IPS-20b (cell line): ENCODE results near the gene DRG2.

Source experiments
- H3K27ac ChIP-seq: one replicate; pipeline ENCODE4 v1.5.1; 2013; ENCODE audit warnings: low read length
- H3K27me3 ChIP-seq: 2 replicates; pipeline ENCODE4 v1.6.1; 2013; ENCODE audit warnings: mild to moderate bottlenecking, low read length, inconsistent platforms; ENCODE audit not compliant: insufficient read depth
- H3K36me3 ChIP-seq: 2 replicates; pipeline ENCODE4 v1.6.1; 2013; ENCODE audit warnings: low read depth, mild to moderate bottlenecking, inconsistent platforms, low read length, moderate library complexity; ENCODE audit not compliant: insufficient read depth
- H3K4me1 ChIP-seq: 2 replicates; pipeline ENCODE4 v1.6.1; 2013; ENCODE audit warnings: mild to moderate bottlenecking, control low read depth, inconsistent platforms, low read length, moderate library complexity; ENCODE audit not compliant: insufficient read depth
- H3K4me3 ChIP-seq: 2 replicates; pipeline ENCODE4 v1.5.1; 2013; ENCODE audit warnings: mild to moderate bottlenecking, low read length, inconsistent platforms
- H3K9ac ChIP-seq: 2 replicates; pipeline ENCODE4 v1.6.1; 2013; ENCODE audit warnings: low read depth, mild to moderate bottlenecking, inconsistent platforms, low read length, moderate library complexity
- H3K9me3 ChIP-seq: 2 replicates; pipeline ENCODE4 v1.6.1; 2013; ENCODE audit warnings: mild to moderate bottlenecking, low read depth, low read length, inconsistent platforms; ENCODE audit not compliant: insufficient read depth

The DRG2 gene

DNA sequence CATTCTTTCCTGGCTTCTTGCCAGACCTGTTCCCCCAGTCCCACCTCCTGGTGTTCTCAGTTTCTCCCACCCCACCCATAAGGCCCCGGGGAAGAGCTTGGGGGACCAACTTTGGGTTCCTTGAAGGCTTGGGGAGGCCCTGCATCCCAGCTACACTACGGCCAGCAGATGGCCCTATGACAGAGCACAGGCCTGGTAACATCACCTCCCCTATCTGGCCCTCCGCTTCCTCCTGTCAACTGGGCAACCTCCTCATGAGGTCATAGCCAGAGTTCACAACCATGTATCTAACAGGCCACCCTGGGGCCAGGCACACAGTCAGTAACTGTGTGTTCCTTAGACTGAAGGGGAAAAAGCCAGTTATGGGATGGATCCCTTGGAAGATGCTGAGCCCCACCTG is 52.2 kb downstream of the DRG2 start:
- no peaks in the 10 kb centered on the region for H3K27me3 ChIP-seq
- H3K9me3 ChIP-seq = no peaks in the 10 kb centered on the region
- H3K27ac ChIP-seq = no peak overlapping the region
- no peaks in the 10 kb centered on the region; the same call in 1 of the 2 replicates for H3K4me1 ChIP-seq
- H3K9ac ChIP-seq = no peak overlapping the region
- no peak overlapping the region for H3K4me3 ChIP-seq
- no peaks in the 10 kb centered on the region for H3K36me3 ChIP-seq

DNA sequence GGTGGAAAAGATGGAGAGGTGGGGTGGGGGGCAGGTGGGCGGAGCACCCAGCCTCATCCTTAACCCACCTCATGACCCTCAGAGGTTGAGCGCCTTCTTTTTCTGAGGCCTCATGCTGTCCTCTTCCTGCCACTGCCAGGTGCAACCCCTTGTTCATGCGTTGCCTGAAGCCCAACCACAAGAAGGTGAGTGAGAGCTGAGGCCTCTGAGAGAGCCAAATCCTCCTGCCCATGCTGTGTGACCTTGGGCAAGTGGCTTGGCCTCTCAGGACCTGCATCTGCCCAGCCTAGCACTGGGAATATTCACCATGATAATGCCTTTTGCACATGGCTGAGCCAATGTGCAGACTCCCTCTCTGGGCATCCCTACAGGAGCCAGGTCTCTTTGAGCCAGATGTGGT is 52.9 kb downstream of the DRG2 start:
- Histone ChIP-seq H3K36me3 (no peaks in the 10 kb centered on the region), H3K4me3 (no peak overlapping the region), H3K4me1 (no peaks in the 10 kb centered on the region; the same call in 1 of the 2 replicates), H3K9me3 (no peaks in the 10 kb centered on the region), H3K27ac (no peak overlapping the region), H3K27me3 (no peaks in the 10 kb centered on the region), H3K9ac (no peak overlapping the region)

- Histone ChIP-seq H3K27me3 (no peaks in the 10 kb centered on the region), H3K4me3 (no peak overlapping the region), H3K9me3 (no peaks in the 10 kb centered on the region), H3K9ac (no peak overlapping the region), H3K4me1 (no peaks in the 10 kb centered on the region; the same call in 1 of the 2 replicates), H3K36me3 (no peaks in the 10 kb centered on the region), H3K27ac (no peak overlapping the region)
Measured at GRCh38 chr17:18141210-18141803, 53.6 kb downstream of the DRG2 start.

DNA sequence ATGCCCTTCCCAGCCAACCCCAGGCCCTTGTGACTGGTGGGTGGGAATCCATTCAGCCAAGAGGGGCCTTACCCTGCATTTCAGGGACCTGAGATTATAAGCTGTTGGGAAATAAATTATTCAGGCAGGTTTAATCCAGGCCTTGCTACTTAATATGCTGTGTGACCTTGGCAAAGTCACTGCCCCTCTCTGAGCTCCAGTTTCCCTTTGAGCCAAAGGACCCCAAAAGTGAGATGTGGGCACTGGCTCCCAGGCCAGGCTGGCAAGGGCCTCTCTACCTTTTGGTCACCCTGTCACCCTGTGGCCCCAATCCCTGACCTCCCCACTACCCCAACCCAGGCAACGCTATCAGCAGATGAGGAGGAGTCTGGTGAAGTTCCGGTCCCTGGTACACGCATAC is 54.7 kb downstream of the DRG2 start:
- no peaks in the 10 kb centered on the region for H3K9me3 ChIP-seq
- no peak overlapping the region for H3K9ac ChIP-seq
- H3K4me3 ChIP-seq = no peak overlapping the region
- no peaks in the 10 kb centered on the region for H3K36me3 ChIP-seq
- no peaks in the 10 kb centered on the region for H3K27me3 ChIP-seq
- no peak overlapping the region for H3K27ac ChIP-seq
- H3K4me1 ChIP-seq = no peaks in the 10 kb centered on the region; the same call in 1 of the 2 replicates

DNA sequence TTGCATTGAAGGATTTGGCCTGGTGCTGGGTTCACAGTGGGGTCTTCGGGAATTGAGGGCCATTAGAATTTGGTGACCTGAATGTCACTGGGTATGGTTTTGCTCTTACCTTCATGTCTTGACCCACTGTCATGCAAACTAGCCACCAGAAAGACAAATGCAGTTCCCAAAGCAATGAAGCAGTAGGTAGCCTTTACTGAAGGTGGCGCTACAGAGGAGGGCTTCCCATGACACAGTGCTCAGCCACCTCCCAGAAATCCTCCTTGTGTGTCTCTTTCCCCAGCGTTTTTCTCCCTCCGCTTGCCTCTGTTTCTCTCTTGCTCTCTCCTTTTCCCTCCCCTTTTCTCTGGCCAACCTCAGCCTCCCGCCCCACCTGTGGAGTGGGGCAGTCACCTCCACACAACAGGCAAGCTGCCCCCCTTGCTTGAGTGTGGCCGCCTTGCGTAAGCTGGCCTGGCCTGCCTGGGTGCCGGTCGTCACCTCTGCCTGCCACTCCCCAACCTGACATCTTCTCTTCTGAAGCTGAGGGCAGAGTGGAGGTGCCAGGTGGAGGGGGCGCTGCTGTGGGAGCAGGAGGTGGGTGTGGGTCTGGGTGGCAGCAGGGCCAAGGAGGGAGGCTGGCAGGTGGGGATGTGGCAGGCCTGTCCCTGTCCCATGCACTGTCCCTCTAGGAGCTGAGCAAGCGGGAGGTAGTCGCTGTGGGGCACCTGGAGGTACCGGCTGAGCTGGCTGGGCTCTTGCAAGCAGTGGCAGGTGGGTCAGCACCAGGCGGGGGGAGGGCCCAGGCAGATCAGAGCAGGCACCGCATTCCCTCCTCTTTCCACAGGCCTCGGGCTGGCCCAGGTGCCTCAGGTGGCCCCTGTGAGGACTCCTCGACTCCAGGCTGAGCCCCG is 55.5 kb downstream of the DRG2 start:
- H3K9me3 ChIP-seq = no peaks in the 10 kb centered on the region
- H3K4me3 ChIP-seq = no peak overlapping the region
- no peaks in the 10 kb centered on the region; the same call in 1 of the 2 replicates for H3K4me1 ChIP-seq
- peak overlapping the region; percentile 35; the same call in 1 of the 2 replicates for H3K9ac ChIP-seq
- H3K36me3 ChIP-seq = no peaks in the 10 kb centered on the region
- H3K27ac ChIP-seq = no peak overlapping the region
- no peaks in the 10 kb centered on the region for H3K27me3 ChIP-seq

- Histone ChIP-seq H3K36me3 (no peaks in the 10 kb centered on the region), H3K9me3 (no peaks in the 10 kb centered on the region)
Measured at GRCh38 chr17:18144261-18144660, 56.5 kb downstream of the DRG2 start.

GRCh38 chr17:18144855-18145254 is 57.1 kb downstream of the DRG2 start:
- Histone ChIP-seq H3K27me3 (no peaks in the 10 kb centered on the region), H3K27ac (no peak overlapping the region), H3K36me3 (no peaks in the 10 kb centered on the region), H3K4me3 (no peak overlapping the region), H3K9me3 (no peaks in the 10 kb centered on the region), H3K4me1 (no peaks in the 10 kb centered on the region; the same call in 1 of the 2 replicates), H3K9ac (no peak overlapping the region)

More at GRCh38 chr17:18144261-18144660, 56.5 kb downstream of the DRG2 start:
- H3K4me1 ChIP-seq = no peaks in the 10 kb centered on the region; the same call in 1 of the 2 replicates
- H3K4me3 ChIP-seq = no peak overlapping the region
- no peaks in the 10 kb centered on the region for H3K27me3 ChIP-seq
- H3K9ac ChIP-seq = no peak overlapping the region
- H3K27ac ChIP-seq = no peak overlapping the region

DNA sequence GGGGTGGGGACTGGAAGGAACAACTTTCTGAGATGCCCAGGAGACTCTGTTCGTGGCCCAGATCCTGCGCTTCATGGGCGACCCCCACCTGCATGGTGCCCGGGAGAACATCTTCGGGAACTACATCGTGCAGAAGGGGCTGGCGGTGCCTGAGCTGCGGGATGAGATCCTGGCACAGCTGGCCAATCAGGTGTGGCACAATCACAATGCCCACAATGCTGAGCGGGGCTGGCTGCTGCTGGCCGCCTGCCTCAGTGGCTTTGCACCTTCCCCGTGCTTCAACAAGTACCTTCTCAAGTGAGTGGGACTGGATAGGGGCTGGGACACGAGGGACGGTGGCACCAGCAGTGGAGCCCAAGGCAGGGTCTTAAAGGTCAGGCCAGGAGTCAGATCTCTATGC is 58.1 kb downstream of the DRG2 start:
- Histone ChIP-seq H3K27ac (no peak overlapping the region), H3K4me1 (no peaks in the 10 kb centered on the region; the same call in 1 of the 2 replicates), H3K4me3 (no peak overlapping the region), H3K36me3 (no peaks in the 10 kb centered on the region), H3K27me3 (no peaks in the 10 kb centered on the region), H3K9me3 (no peaks in the 10 kb centered on the region), H3K9ac (no peak overlapping the region)

- Histone ChIP-seq H3K9ac (no peak overlapping the region), H3K36me3 (no peaks in the 10 kb centered on the region), H3K4me1 (no peaks in the 10 kb centered on the region; the same call in 1 of the 2 replicates), H3K4me3 (no peak overlapping the region), H3K27me3 (no peaks in the 10 kb centered on the region), H3K27ac (no peak overlapping the region), H3K9me3 (no peaks in the 10 kb centered on the region)
Measured at GRCh38 chr17:18146259-18146658, 58.5 kb downstream of the DRG2 start.

DNA sequence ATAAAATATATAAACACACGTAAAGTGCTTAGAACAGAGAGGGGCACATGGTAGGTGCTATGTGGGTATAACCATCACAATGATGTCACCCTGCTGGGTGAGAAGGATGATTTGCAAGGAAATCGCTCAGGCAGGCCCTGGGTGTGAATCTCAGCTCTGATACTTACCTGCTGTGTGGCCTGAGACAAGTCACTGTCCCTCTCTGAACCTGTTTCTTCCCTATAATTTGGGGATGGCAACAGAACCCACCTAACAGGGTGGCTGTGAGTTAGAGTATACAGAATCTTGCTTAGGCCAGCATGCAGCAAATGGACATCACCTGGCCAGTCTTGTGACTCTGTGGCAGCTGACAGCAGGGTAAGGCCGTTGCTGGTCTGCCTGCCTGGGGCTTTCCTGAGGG is 59.2 kb downstream of the DRG2 start:
- Histone ChIP-seq H3K4me3 (no peak overlapping the region), H3K36me3 (no peaks in the 10 kb centered on the region), H3K27ac (no peak overlapping the region), H3K9ac (no peak overlapping the region), H3K4me1 (no peaks in the 10 kb centered on the region; the same call in 1 of the 2 replicates), H3K9me3 (no peaks in the 10 kb centered on the region), H3K27me3 (no peaks in the 10 kb centered on the region)

DNA sequence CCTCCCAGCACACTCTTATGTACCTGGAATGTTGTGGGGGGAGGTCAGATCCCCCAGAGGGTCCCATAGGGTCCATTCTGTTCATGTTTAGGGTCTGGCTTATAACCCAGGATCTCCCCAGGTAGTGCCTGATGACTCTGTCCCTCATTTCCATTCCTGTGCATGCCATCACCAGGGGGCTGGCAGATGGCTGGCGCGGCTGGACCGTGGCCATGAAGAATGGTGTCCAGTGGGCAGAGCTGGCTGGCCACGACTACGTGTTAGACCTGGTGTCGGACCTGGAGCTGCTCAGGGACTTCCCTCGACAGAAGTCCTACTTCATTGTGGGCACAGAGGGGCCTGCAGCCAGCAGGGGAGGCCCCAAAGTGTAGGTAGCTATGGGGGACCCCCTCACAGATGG is 60.8 kb downstream of the DRG2 start:
- no peaks in the 10 kb centered on the region for H3K27me3 ChIP-seq
- H3K4me1 ChIP-seq = peaks cover 5% of the 10 kb centered on the region; the same call in 1 of the 2 replicates
- H3K4me3 ChIP-seq = no peak overlapping the region
- no peak overlapping the region for H3K9ac ChIP-seq
- no peaks in the 10 kb centered on the region for H3K36me3 ChIP-seq
- H3K27ac ChIP-seq = no peak overlapping the region
- H3K9me3 ChIP-seq = no peaks in the 10 kb centered on the region

DNA sequence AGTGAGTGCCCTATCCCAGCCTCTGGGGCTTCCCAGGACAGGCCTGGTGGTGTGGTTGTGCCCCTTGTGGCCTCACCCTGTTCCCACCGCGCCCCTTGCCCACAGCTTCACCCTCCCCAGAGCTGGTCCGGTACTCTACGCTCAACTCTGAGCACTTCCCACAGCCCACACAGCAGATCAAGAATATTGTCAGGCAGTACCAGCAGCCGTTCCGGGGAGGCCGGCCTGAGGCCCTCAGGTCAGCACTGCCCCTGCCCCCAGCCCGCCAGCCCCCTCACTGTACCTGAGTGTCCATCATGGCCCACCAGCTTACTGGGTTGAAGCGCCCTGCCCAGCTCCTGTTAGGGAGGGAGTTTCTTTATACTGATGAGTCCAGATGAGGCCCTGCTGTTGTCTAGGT is 63.5 kb downstream of the DRG2 start:
- H3K27ac ChIP-seq = no peak overlapping the region
- no peak overlapping the region for H3K4me3 ChIP-seq
- H3K9me3 ChIP-seq = no peaks in the 10 kb centered on the region
- H3K27me3 ChIP-seq = no peaks in the 10 kb centered on the region
- peaks cover 5% of the 10 kb centered on the region; the same call in 1 of the 2 replicates for H3K4me1 ChIP-seq
- no peaks in the 10 kb centered on the region for H3K36me3 ChIP-seq
- no peak overlapping the region for H3K9ac ChIP-seq
